ENCODE data around the gene GHITM. TPM values are rescaled to one million over a fixed set of nuclear protein-coding genes. Genes with fewer than 3 reads are reported as not detected.

The GHITM gene
- total and polyA plus RNA-seq, 2 of the 13 experiments (the other 11 are each of a cell fraction or from before 2014, with no cell fraction given) = 163 to 212 TPM

DNA sequence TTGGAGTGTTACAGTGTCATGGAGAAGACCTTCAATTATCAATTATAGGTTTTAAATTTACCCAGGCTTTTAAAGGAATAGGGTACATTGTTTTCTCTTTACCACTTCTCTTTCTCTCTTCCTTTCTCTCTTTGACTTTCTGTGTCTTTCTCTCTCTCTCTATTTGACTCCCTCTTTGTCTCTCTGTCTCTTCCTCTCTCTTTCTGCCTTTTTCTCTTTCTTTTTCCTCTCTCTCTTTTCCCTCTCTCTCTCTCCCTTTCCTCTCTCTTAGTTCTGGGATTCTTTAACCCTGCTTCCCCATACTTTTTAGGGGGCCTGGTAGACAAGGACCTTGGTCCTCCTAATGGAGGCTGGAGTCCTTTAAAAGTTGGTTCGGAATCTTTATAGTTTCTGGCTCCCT is 15.9 kb upstream of the GHITM start (continued):
- TF ChIP-seq ZNF670 (CRISPR knock-in tag; IDR thresholded peaks at IDR 0.05; ENCODE audit: borderline replicate concordance) = no peak
- no peak for TF ChIP-seq ZBED4 (CRISPR knock-in tag; IDR thresholded peaks at IDR 0.05; ENCODE audit: borderline replicate concordance)
- TF ChIP-seq FOXA3 (CRISPR knock-in tag; IDR thresholded peaks at IDR 0.05) = no peak
- no peak for TF ChIP-seq ZNF749 (CRISPR knock-in tag; IDR thresholded peaks at IDR 0.05; ENCODE audit: borderline replicate concordance)
- no peak for TF ChIP-seq KLF15 (CRISPR knock-in tag; IDR thresholded peaks at IDR 0.05; ENCODE audit: borderline replicate concordance)
- no peak for TF ChIP-seq ZNF17 (CRISPR knock-in tag; IDR thresholded peaks at IDR 0.05)
- no peak for TF ChIP-seq GATAD1 (CRISPR knock-in tag; IDR thresholded peaks at IDR 0.05)
- no peak for TF ChIP-seq FOXA1 (IDR thresholded peaks at IDR 0.05)
- TF ChIP-seq FOXA1 (CRISPR knock-in tag; IDR thresholded peaks at IDR 0.05) = no peak

Data from HepG2 (cell line).